ENCODE measurements around the gene RIC8A. TPM values are rescaled to one million over a fixed set of nuclear protein-coding genes. Genes with fewer than 3 reads are reported as not detected.

Gene RIC8A
- total RNA-seq, 4 donors from 2014 or later: 76.8 to 137 (median 123) TPM

DNA sequence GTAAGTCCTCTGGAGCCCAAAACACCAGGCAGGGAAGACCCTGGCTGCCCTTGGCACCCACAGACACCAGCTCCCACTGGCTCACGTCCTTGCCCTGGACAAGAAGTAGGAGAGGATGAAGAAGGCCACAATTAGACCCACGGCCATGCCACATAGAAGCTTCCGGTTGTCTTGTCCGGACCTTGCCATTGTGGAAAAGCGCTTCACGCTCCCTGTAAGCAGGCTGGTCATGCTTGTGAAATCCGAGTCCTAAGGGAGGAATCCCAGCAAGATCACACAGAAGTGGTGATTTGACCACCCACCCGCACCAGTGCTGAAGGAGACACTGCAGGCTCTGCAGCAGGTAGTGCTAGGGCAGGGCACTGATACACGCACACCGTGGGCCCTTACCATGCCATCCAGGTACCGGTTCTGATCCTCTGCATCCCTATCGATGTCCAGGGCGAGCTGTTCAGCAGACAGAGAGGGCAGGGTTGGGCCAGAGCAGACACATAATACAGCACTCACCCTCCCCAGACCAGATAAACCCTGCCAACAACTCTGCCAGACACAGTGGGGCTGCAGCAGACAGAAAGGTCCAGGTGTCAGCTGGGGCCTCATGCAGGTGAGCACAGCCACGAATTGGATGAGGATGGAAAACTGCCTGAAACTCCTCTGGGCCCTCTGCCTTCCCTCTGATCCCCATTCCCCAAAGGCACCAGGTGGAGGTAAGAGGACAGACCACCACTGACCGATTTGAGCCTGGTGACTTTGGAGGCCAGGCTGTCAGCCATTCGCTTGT is 2.1 kb upstream of the RIC8A start:
- Histone ChIP-seq H3K4me1 (peaks cover 30 to 56% (median 52%) of the 10 kb centered on the region in 4 donors), H3K9me3 (no peaks in the 10 kb centered on the region), H3K27ac (replicated peaks in 1 of 4) (peak overlapping the region in 2 of 4 donors; percentile 98 to 99), H3K36me3 (peaks cover 18 to 68% (median 54%) of the 10 kb centered on the region in 4 donors), H3K27me3 (no peaks in the 10 kb centered on the region), H3K4me3 (peak overlapping the region; percentile 81 to 99 (median 86))
- TF ChIP-seq EP300 (IDR thresholded peaks at IDR 0.05) (no peak), CTCF (IDR thresholded peaks at IDR 0.05) (no peak), POLR2A (IDR thresholded peaks at IDR 0.05; ENCODE audit: low read depth) (no peak), POLR2AphosphoS5 (IDR thresholded peaks at IDR 0.05) (no peak)
- intact Hi-C loops (cut with DNase I): loop anchor here (2.0 to 10.0 kb wide), 2 partner anchors 29 to 159 kb away; partner anchors contain the start of gene B4GALNT4
- no peak for DNase-seq (ENCODE audit: extremely low spot score)
- WGBS: 85% methylated on average over 15 of the region's 16 CpGs

DNA sequence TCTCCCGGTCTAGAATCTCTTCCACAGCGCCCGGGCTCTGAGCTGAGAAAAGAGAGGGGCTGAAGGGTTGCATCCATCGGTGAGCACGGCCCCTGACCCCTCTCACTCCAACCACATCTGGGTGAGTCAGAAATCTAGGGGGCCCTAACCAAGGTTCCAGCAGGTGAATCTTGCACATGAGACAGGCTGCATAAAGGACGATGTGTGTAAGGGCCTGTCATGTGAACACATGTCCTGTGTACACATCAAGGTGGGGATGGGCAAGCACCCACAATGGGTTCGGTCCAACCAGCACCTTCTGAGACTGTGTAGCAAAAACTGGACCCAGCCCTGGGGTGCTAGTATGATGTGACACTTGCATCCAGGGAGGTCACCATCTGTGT is 1.5 kb upstream of the RIC8A start:
- H3K27me3 ChIP-seq: no peaks in the 10 kb centered on the region
- H3K4me3 ChIP-seq: peak overlapping the region; percentile 81 to 99 (median 86)
- peaks cover 36 to 61% (median 58%) of the 10 kb centered on the region in 4 donors for H3K4me1 ChIP-seq
- intact Hi-C loops (cut with DNase I): loop anchor here (2.0 to 10.0 kb wide), 2 partner anchors 29 to 159 kb away; partner anchors contain the start of gene B4GALNT4
- H3K36me3 ChIP-seq: peaks cover 18 to 68% (median 54%) of the 10 kb centered on the region in 4 donors
- H3K9me3 ChIP-seq: no peaks in the 10 kb centered on the region
- DNase-seq (ENCODE audit: extremely low spot score): no peak
- peak overlapping the region; percentile 96 to 99 (median 98) for H3K27ac ChIP-seq (replicated peaks in 1 of 4)
- TF ChIP-seq POLR2A (IDR thresholded peaks at IDR 0.05; ENCODE audit: low read depth): no peak
- TF ChIP-seq POLR2AphosphoS5 (IDR thresholded peaks at IDR 0.05): no peak
- TF ChIP-seq EP300 (IDR thresholded peaks at IDR 0.05): no peak
- no peak for TF ChIP-seq CTCF (IDR thresholded peaks at IDR 0.05)
- 90% methylated on average over 7 of the region's 7 CpGs for WGBS

- H3K9me3 ChIP-seq: no peaks in the 10 kb centered on the region
- no peaks in the 10 kb centered on the region for H3K27me3 ChIP-seq
- H3K27ac ChIP-seq (replicated peaks in 1 of 4): peak overlapping the region; percentile 96 to 99 (median 98)
- peak overlapping the region; percentile 81 to 99 (median 86) for H3K4me3 ChIP-seq
- TF ChIP-seq POLR2AphosphoS5 (IDR thresholded peaks at IDR 0.05) (no peak), EP300 (IDR thresholded peaks at IDR 0.05) (no peak), POLR2A (IDR thresholded peaks at IDR 0.05; ENCODE audit: low read depth) (no peak), CTCF (IDR thresholded peaks at IDR 0.05) (no peak)
- H3K4me1 ChIP-seq: peaks cover 41 to 68% (median 62%) of the 10 kb centered on the region in 4 donors
- no peak for DNase-seq (ENCODE audit: extremely low spot score)
- WGBS: 1% methylated on average over 31 of the region's 39 CpGs
- intact Hi-C loops (cut with DNase I): loop anchor here (2.0 to 10.0 kb wide), 2 partner anchors 28 to 158 kb away; partner anchors contain the start of gene B4GALNT4
- H3K36me3 ChIP-seq: peaks cover 23 to 68% (median 55%) of the 10 kb centered on the region in 4 donors
Observed at GRCh38 chr11:206526-207207, 841 bp upstream of the RIC8A start.

GRCh38 chr11:207863-208180 is 314 bp downstream of the RIC8A start:
- Histone ChIP-seq H3K27me3 (no peaks in the 10 kb centered on the region), H3K4me3 (peak overlapping the region; percentile 81 to 99 (median 86)), H3K36me3 (peaks cover 32 to 68% (median 63%) of the 10 kb centered on the region in 4 donors), H3K27ac (replicated peaks in 1 of 4) (peak overlapping the region; percentile 96 to 99 (median 98)), H3K4me1 (peaks cover 41 to 77% (median 63%) of the 10 kb centered on the region in 4 donors), H3K9me3 (no peaks in the 10 kb centered on the region)
- WGBS: no CpG with 5 or more reads among the region's 27 CpGs
- TF ChIP-seq CTCF (IDR thresholded peaks at IDR 0.05) (no peak), POLR2A (IDR thresholded peaks at IDR 0.05; ENCODE audit: low read depth) (no peak), POLR2AphosphoS5 (IDR thresholded peaks at IDR 0.05) (no peak), EP300 (IDR thresholded peaks at IDR 0.05) (no peak)
- DNase-seq (ENCODE audit: extremely low spot score): no peak
- intact Hi-C loops (cut with DNase I): loop anchor here (2.0 to 10.0 kb wide), 2 partner anchors 27 to 157 kb away; partner anchors contain the start of gene B4GALNT4
